ENCODE data around the gene WWOX. TPM values are rescaled to one million over a fixed set of nuclear protein-coding genes. Genes with fewer than 3 reads are reported as not detected.

Gene WWOX
- total and polyA plus RNA-seq, 3 donors from 2014 or later = 20.6 to 76.7 (median 64.1) TPM

- TF ChIP-seq CTCF (IDR thresholded peaks at IDR 0.05) = no peak
- TF ChIP-seq POLR2A (IDR thresholded peaks at IDR 0.05) = no peak
- no peaks in the 10 kb centered on the region for H3K27me3 ChIP-seq
- 90 to 92% methylated on average over 3 of the region's 3 CpGs for WGBS, 2 donors
- H3K9me3 ChIP-seq = no peaks in the 10 kb centered on the region
- peaks cover 4% of the 10 kb centered on the region for H3K4me1 ChIP-seq
- DNase-seq = no peak
- no peak overlapping the region for H3K4me3 ChIP-seq
- no peaks in the 10 kb centered on the region for H3K36me3 ChIP-seq (ENCODE audit: low read depth, missing control alignments)
- H3K27ac ChIP-seq = no peak overlapping the region
- intact Hi-C loops (cut with DNase I; ENCODE audit: low total_unique reads) = no loop called here
Observed at GRCh38 chr16:78094998-78095397, 4.5 kb upstream of the WWOX start.

- 79 to 83% methylated on average over 3 of the region's 3 CpGs for WGBS, 2 donors
- no peaks in the 10 kb centered on the region for H3K36me3 ChIP-seq (ENCODE audit: low read depth, missing control alignments)
- no peak for DNase-seq
- intact Hi-C loops (cut with DNase I; ENCODE audit: low total_unique reads) = no loop called here
- peaks cover 11% of the 10 kb centered on the region for H3K4me1 ChIP-seq
- no peaks in the 10 kb centered on the region for H3K27me3 ChIP-seq
- TF ChIP-seq CTCF (IDR thresholded peaks at IDR 0.05) (no peak), POLR2A (IDR thresholded peaks at IDR 0.05) (no peak)
- no peak overlapping the region for H3K27ac ChIP-seq
- no peak overlapping the region for H3K4me3 ChIP-seq
- no peaks in the 10 kb centered on the region for H3K9me3 ChIP-seq
Observed at GRCh38 chr16:78096386-78096785, 3.1 kb upstream of the WWOX start.

- H3K4me3 ChIP-seq = no peak overlapping the region
- DNase-seq = no peak
- H3K27ac ChIP-seq = no peak overlapping the region
- intact Hi-C loops (cut with DNase I; ENCODE audit: low total_unique reads) = no loop called here
- peaks cover 11% of the 10 kb centered on the region for H3K4me1 ChIP-seq
- no peaks in the 10 kb centered on the region for H3K36me3 ChIP-seq (ENCODE audit: low read depth, missing control alignments)
- H3K9me3 ChIP-seq = no peaks in the 10 kb centered on the region
- WGBS, 2 donors = 94 to 95% methylated on average over 4 of the region's 4 CpGs
- H3K27me3 ChIP-seq = no peaks in the 10 kb centered on the region
- TF ChIP-seq POLR2A (IDR thresholded peaks at IDR 0.05) (no peak), CTCF (IDR thresholded peaks at IDR 0.05) (no peak)
Observed at GRCh38 chr16:78097548-78097947, 1.9 kb upstream of the WWOX start.

- no peak for TF ChIP-seq POLR2A (IDR thresholded peaks at IDR 0.05)
- TF ChIP-seq CTCF (IDR thresholded peaks at IDR 0.05) = no peak
- Histone ChIP-seq H3K9me3 (no peaks in the 10 kb centered on the region), H3K36me3 (ENCODE audit: low read depth, missing control alignments) (no peaks in the 10 kb centered on the region), H3K4me3 (no peak overlapping the region), H3K27ac (no peak overlapping the region), H3K27me3 (no peaks in the 10 kb centered on the region), H3K4me1 (peaks cover 11% of the 10 kb centered on the region)
- DNase-seq = no peak
- intact Hi-C loops (cut with DNase I; ENCODE audit: low total_unique reads) = no loop called here
- WGBS, 2 donors = 54 to 74% methylated on average over 4 of the region's 4 CpGs
Observed at GRCh38 chr16:78098087-78098486, 1.4 kb upstream of the WWOX start.

GRCh38 chr16:78098595-78099270, 721 bp upstream of the WWOX start:
- WGBS, 2 donors = 53 to 58% methylated on average over 12 of the region's 12 CpGs
- TF ChIP-seq POLR2A (IDR thresholded peaks at IDR 0.05) (no peak), CTCF (IDR thresholded peaks at IDR 0.05) (no peak)
- Histone ChIP-seq H3K36me3 (ENCODE audit: low read depth, missing control alignments) (no peaks in the 10 kb centered on the region), H3K27me3 (no peaks in the 10 kb centered on the region), H3K4me1 (peaks cover 11% of the 10 kb centered on the region), H3K27ac (peak overlapping the region; percentile 84 to 93), H3K9me3 (no peaks in the 10 kb centered on the region), H3K4me3 (peak overlapping the region; percentile 72 to 96)
- intact Hi-C loops (cut with DNase I; ENCODE audit: low total_unique reads) = no loop called here
- DNase-seq = no peak
